ENCODE measurements around the gene C17orf100. TPM values are rescaled to one million over a fixed set of nuclear protein-coding genes. Genes with fewer than 3 reads are reported as not detected.

Gene C17orf100
- total and polyA plus RNA-seq, 2 donors (not counting 1 experiment from before 2014, with no cell fraction given) = 0.33 to 1.5 TPM

GRCh38 chr17:6670571-6670970 lies 19.0 kb downstream of the C17orf100 start:
- no peaks in the 10 kb centered on the region for H3K4me1 ChIP-seq (ENCODE audit: control insufficient read depth, extremely low read depth, insufficient read depth, low read length)
- H2AFZ ChIP-seq (ENCODE audit: low read length) = no peak overlapping the region
- no peaks in the 10 kb centered on the region for H3K9me3 ChIP-seq (ENCODE audit: control insufficient read depth, insufficient read depth, low read depth, low read length)
- H3K36me3 ChIP-seq (ENCODE audit: control insufficient read depth, insufficient read depth, low read length) = no peaks in the 10 kb centered on the region
- H3K79me2 ChIP-seq (ENCODE audit: control insufficient read depth, insufficient read depth, low read length) = no peaks in the 10 kb centered on the region
- H3K27me3 ChIP-seq (ENCODE audit: control insufficient read depth, insufficient read depth, low read length) = peaks cover 7% of the 10 kb centered on the region
- no peak overlapping the region for H3K27ac ChIP-seq (ENCODE audit: insufficient read depth, low read length)
- no peak overlapping the region for H3K4me2 ChIP-seq (ENCODE audit: extremely low read depth, insufficient read depth, low read length)
- no peaks in the 10 kb centered on the region for H4K20me1 ChIP-seq (ENCODE audit: control insufficient read depth, extremely low read depth, insufficient read depth, low read length)
- DNase-seq (ENCODE audit: low read depth in 2 of 2) = no peak
- no peak overlapping the region for H3K4me3 ChIP-seq (replicated peaks in 1 of 4; ENCODE audit: control extremely low read depth in 1 of 4, insufficient read depth in 1 of 4, low read depth in 3 of 4, low read length in 4 of 4)
- no peak overlapping the region for H3K9ac ChIP-seq (ENCODE audit: insufficient read depth, low read length)
- TF ChIP-seq CTCF (conservative IDR thresholded peaks at IDR 0.05 in 1 of 2, IDR thresholded peaks at IDR 0.05 in 1 of 2; ENCODE audit: low read depth in 1 of 2, low read length in 2 of 2) (no peak), EZH2 (IDR thresholded peaks at IDR 0.05; ENCODE audit: low read length, missing control alignments) (no peak)

DNA sequence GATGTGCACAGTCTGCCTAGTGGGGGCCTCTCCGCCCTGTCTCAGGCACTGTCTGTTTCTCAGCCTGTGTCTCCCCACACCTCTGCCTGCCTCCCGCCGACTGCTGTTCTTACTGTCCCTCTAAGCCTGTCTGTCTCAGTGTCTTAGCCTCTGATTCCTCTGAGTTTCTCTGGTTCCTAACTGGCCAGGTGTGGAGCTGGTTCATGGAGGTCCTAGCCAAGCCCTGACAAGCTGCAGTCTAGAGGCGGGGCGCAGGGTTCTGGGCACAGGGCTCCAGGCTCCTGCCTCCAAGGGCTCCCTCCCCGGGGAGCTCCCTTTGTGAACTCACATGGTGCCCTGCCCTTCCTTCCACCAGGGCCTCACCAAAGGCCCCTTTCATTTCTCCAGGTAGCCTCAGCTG lies 19.4 kb downstream of the C17orf100 start:
- no peaks in the 10 kb centered on the region for H3K79me2 ChIP-seq (ENCODE audit: control insufficient read depth, insufficient read depth, low read length)
- no peak overlapping the region for H3K27ac ChIP-seq (ENCODE audit: insufficient read depth, low read length)
- no peak overlapping the region for H3K4me2 ChIP-seq (ENCODE audit: extremely low read depth, insufficient read depth, low read length)
- H3K9me3 ChIP-seq (ENCODE audit: control insufficient read depth, insufficient read depth, low read depth, low read length) = no peaks in the 10 kb centered on the region
- no peak overlapping the region for H3K4me3 ChIP-seq (replicated peaks in 1 of 4; ENCODE audit: control extremely low read depth in 1 of 4, insufficient read depth in 1 of 4, low read depth in 3 of 4, low read length in 4 of 4)
- H3K4me1 ChIP-seq (ENCODE audit: control insufficient read depth, extremely low read depth, insufficient read depth, low read length) = no peaks in the 10 kb centered on the region
- no peak for DNase-seq (ENCODE audit: low read depth in 2 of 2)
- TF ChIP-seq CTCF (conservative IDR thresholded peaks at IDR 0.05 in 1 of 2, IDR thresholded peaks at IDR 0.05 in 1 of 2; ENCODE audit: low read depth in 1 of 2, low read length in 2 of 2) (no peak), EZH2 (IDR thresholded peaks at IDR 0.05; ENCODE audit: low read length, missing control alignments) (no peak)
- no peak overlapping the region for H3K9ac ChIP-seq (ENCODE audit: insufficient read depth, low read length)
- H2AFZ ChIP-seq (ENCODE audit: low read length) = no peak overlapping the region
- peaks cover 7% of the 10 kb centered on the region for H3K27me3 ChIP-seq (ENCODE audit: control insufficient read depth, insufficient read depth, low read length)
- H4K20me1 ChIP-seq (ENCODE audit: control insufficient read depth, extremely low read depth, insufficient read depth, low read length) = no peaks in the 10 kb centered on the region
- no peaks in the 10 kb centered on the region for H3K36me3 ChIP-seq (ENCODE audit: control insufficient read depth, insufficient read depth, low read length)

DNA sequence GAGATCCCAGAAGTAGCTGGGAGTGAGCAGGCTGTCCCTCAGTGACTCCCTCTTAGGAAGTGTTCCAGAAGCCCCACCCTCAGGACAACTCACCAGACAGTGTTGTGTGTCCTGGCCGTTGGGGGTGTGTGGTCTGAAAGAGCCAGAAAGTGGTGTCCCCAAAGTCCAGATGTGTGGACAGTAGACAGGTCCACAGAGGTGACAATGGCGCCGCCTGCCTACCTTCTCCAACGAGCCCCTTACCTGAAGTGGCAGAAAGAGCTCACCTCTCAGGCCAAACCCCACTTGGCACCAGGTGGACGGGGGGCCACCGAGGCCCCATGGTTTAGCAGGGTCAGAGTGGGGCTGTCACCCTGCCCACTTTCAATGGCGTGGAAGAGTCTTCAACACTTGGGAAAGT lies 19.9 kb downstream of the C17orf100 start:
- no peak for TF ChIP-seq EZH2 (IDR thresholded peaks at IDR 0.05; ENCODE audit: low read length, missing control alignments)
- no peak for TF ChIP-seq CTCF (conservative IDR thresholded peaks at IDR 0.05 in 1 of 2, IDR thresholded peaks at IDR 0.05 in 1 of 2; ENCODE audit: low read depth in 1 of 2, low read length in 2 of 2)
- no peaks in the 10 kb centered on the region for H3K9me3 ChIP-seq (ENCODE audit: control insufficient read depth, insufficient read depth, low read depth, low read length)
- peaks cover 7% of the 10 kb centered on the region for H3K27me3 ChIP-seq (ENCODE audit: control insufficient read depth, insufficient read depth, low read length)

More for the DNA sequence above, 19.9 kb downstream of the C17orf100 start:
- Histone ChIP-seq H3K4me3 (replicated peaks in 1 of 4; ENCODE audit: control extremely low read depth in 1 of 4, insufficient read depth in 1 of 4, low read depth in 3 of 4, low read length in 4 of 4) (no peak overlapping the region), H3K36me3 (ENCODE audit: control insufficient read depth, insufficient read depth, low read length) (no peaks in the 10 kb centered on the region), H3K27ac (ENCODE audit: insufficient read depth, low read length) (no peak overlapping the region), H3K79me2 (ENCODE audit: control insufficient read depth, insufficient read depth, low read length) (no peaks in the 10 kb centered on the region), H3K4me2 (ENCODE audit: extremely low read depth, insufficient read depth, low read length) (no peak overlapping the region), H3K4me1 (ENCODE audit: control insufficient read depth, extremely low read depth, insufficient read depth, low read length) (no peaks in the 10 kb centered on the region), H2AFZ (ENCODE audit: low read length) (no peak overlapping the region), H3K9ac (ENCODE audit: insufficient read depth, low read length) (no peak overlapping the region), H4K20me1 (ENCODE audit: control insufficient read depth, extremely low read depth, insufficient read depth, low read length) (no peaks in the 10 kb centered on the region)
- DNase-seq (ENCODE audit: low read depth in 2 of 2) = no peak
